GM12878 (cell line): ENCODE measurements around the gene MLXIP. TPM values are rescaled to one million over a fixed set of nuclear protein-coding genes. Genes with fewer than 3 reads are reported as not detected.

ENCODE experiments used
- ATAC-seq: fragments of 200-7000 bp; cut with Tn5 transposase; 3 replicates; pipeline ENCODE4 v1.9.1; 2020; ENCODE audit warnings: mild to moderate bottlenecking, moderate library complexity
- BruUV-seq: library from RNA; stranded (reverse); fragments of 400-500 nt; replicated peaks from 2 replicates; lab custom pipeline; 2021; lab: Mats Ljungman, UMichigan
- CTCF ChIA-PET: fragments of 300-600 bp; sonication (Branson Sonifier 250); formaldehyde crosslinking; extraction: SDS; loops from one replicate; lab custom pipeline; 2021; ENCODE audit warnings: inconsistent platforms; lab: Yijun Ruan, JAX
- POLR2A ChIA-PET: fragments of 350-600 bp; formaldehyde crosslinking; extraction: SDS; loops from one replicate; lab custom pipeline; 2021; ENCODE audit warnings: inconsistent platforms; lab: Charles Lee
- RAD21 ChIA-PET: fragments of 300-600 bp; sonication (Branson Sonifier 250); formaldehyde crosslinking; loops from one replicate; lab custom pipeline; 2023; ENCODE audit warnings: antibody characterized with exemption; ENCODE audit not compliant: unreplicated experiment; lab: Charles Lee
- SMC1A ChIA-PET: fragments of 300-600 bp; sonication (Branson Sonifier 250); formaldehyde crosslinking; loops from one replicate; lab custom pipeline; 2023; ENCODE audit not compliant: unreplicated experiment, uncharacterized antibody; lab: Charles Lee
- DNase-seq: peaks from one replicate; pipeline ENCODE4 v3.0.0-alpha.2; 2011; ENCODE audit warnings: low read depth, low spot score
- FAIRE-seq: peaks from 3 replicates; lab custom pipeline; 2011; peaks lifted over from hg19 to GRCh38; lab: Jason Lieb, UNC
- H2AFZ ChIP-seq: 2 replicates; pipeline ENCODE4 v1.6.0; 2011; ENCODE audit warnings: low read depth, low read length, control low read depth; ENCODE audit not compliant: control insufficient read depth
- H3K27ac ChIP-seq: 2 replicates; pipeline ENCODE4 v1.5.1; 2011; ENCODE audit warnings: control low read depth; ENCODE audit not compliant: control insufficient read depth, insufficient read depth
- H3K27me3 ChIP-seq, 2 experiments: replicated peaks in 1 of 2; 2 replicates each; pipeline versions ENCODE4 v1.6.0 to v1.6.1; 2011; ENCODE audit warnings: low read length in 1 of 2; ENCODE audit not compliant: control insufficient read depth in 2 of 2, insufficient read depth in 2 of 2
- H3K36me3 ChIP-seq, 2 experiments: 2 replicates each; pipeline ENCODE4 v1.5.1; 2011; ENCODE audit warnings: low read length in 1 of 2; ENCODE audit not compliant: control insufficient read depth in 2 of 2, insufficient read depth in 2 of 2
- H3K4me1 ChIP-seq: 2 replicates; pipeline ENCODE4 v1.6.1; 2011; ENCODE audit warnings: mild to moderate bottlenecking, low read length, moderate library complexity, mixed read lengths; ENCODE audit not compliant: control insufficient read depth, insufficient read depth
- H3K4me2 ChIP-seq: 2 replicates; pipeline ENCODE4 v1.6.0; 2011; ENCODE audit warnings: control low read depth; ENCODE audit not compliant: control insufficient read depth, insufficient read depth
- H3K4me3 ChIP-seq: fragments of 200-600 bp; sonication (generic); 2 replicates; pipeline ENCODE4 v1.5.1; 2016
- H3K79me2 ChIP-seq: 2 replicates; pipeline ENCODE4 v1.6.0; 2011; ENCODE audit warnings: low read length; ENCODE audit not compliant: control insufficient read depth, insufficient read depth
- H3K9ac ChIP-seq: 2 replicates; pipeline ENCODE4 v1.8.0; 2011; ENCODE audit warnings: low read length, control low read depth, mixed read lengths; ENCODE audit not compliant: control insufficient read depth, insufficient read depth
- H3K9me3 ChIP-seq: replicated peaks from 3 replicates; pipeline ENCODE4 v1.5.1; 2011; ENCODE audit warnings: mild to moderate bottlenecking, low read length; ENCODE audit not compliant: control insufficient read depth, insufficient read depth
- H4K20me1 ChIP-seq: 2 replicates; pipeline ENCODE4 v1.6.0; 2011; ENCODE audit not compliant: control insufficient read depth, insufficient read depth
- ATF7 ChIP-seq: fragments of 450-650 bp; IDR thresholded peaks from 2 replicates; pipeline ENCODE4 v1.6.1; 2016; ENCODE audit warnings: low read depth, mild to moderate bottlenecking
- CHD1 ChIP-seq: IDR thresholded peaks from 2 replicates; pipeline ENCODE4 v1.6.1; 2012; ENCODE audit warnings: low read depth, low read length, improper control_type of control experiment
- ESRRA ChIP-seq: IDR thresholded peaks from 2 replicates; pipeline ENCODE4 v1.6.1; 2012; ENCODE audit warnings: mild to moderate bottlenecking, low read length, improper control_type of control experiment
- FOXM1 ChIP-seq: IDR thresholded peaks from 2 replicates; pipeline ENCODE4 v1.6.1; 2012; ENCODE audit warnings: low read depth, mild to moderate bottlenecking, inconsistent platforms, low read length, moderate library complexity
- SIX5 ChIP-seq: IDR thresholded peaks from 2 replicates; pipeline ENCODE4 v1.6.1; 2011; ENCODE audit warnings: mild to moderate bottlenecking, low read depth, low read length, moderate library complexity; ENCODE audit not compliant: severe bottlenecking
- SP1 ChIP-seq: IDR thresholded peaks from one replicate; pipeline ENCODE4 v1.6.1; 2011; ENCODE audit warnings: low read depth, low read length
- ZBED1 ChIP-seq: IDR thresholded peaks from 2 replicates; pipeline ENCODE4 v1.6.1; 2016; ENCODE audit warnings: borderline replicate concordance
- WGBS: methylation state at CpG from one replicate; pipeline ENCODE4 v1.1.6; 2016; ENCODE audit warnings: low lambda C conversion rate; ENCODE audit not compliant: insufficient replicate concordance, insufficient coverage; ENCODE audit errors: missing lambda C conversion rate; 5-methylcytosine and 5-hydroxymethylcytosine counted together
- in situ Hi-C: fragments of 300-500 bp; cut with MboI; formaldehyde crosslinking; loops from 9 replicates; pipeline ENCODE4 v1.14.3; 2018; ENCODE audit warnings: mixed read lengths
- intact Hi-C: fragments of 100-400 bp; cut with micrococcal nuclease; formaldehyde crosslinking; loops from one replicate; pipeline ENCODE4 v1.14.2; 2022; ENCODE audit not compliant: unreplicated experiment
- polyA plus RNA-seq, 11 experiments: library from polyadenylated mRNA; depleted of rRNA in 4 of 11; unstranded in 6 of 11; stranded (reverse) in 5 of 11; fragments of >200 nt; fragmentation: Nextera tagmentation in 4 of 11; fragmentation: Illumina TruSeq in 1 of 11; extraction: Ambion mirVana in 4 of 11; extraction: Trizol in 1 of 11; gene quantifications; 1 replicate in 1 of 11; 2 replicates in 10 of 11; pipeline versions ENCODE4 v1.2.1 to v1.2.3, GENCODE V29; 2011 to 2016; ENCODE audit warnings: inconsistent platforms in 2 of 11, missing spikeins in 2 of 11, low read depth in 1 of 11
- total RNA-seq, 4 experiments: library from RNA; depleted of rRNA in 3 of 4; stranded (reverse); fragments of >200 nt in 3 of 4; fragmentation: Illumina TruSeq in 1 of 4; extraction: Trizol in 1 of 4; gene quantifications; 2 replicates each; pipeline versions ENCODE4 v1.2.1 to v1.2.3, GENCODE V29; 2013 to 2021
- TF ChIP-seq, protein P1 (sequence below): fragments of 450-650 bp; IDR thresholded peaks from 2 replicates; pipeline ENCODE4 v1.6.1; 2017; ENCODE audit warnings: mild to moderate bottlenecking, low read depth, inconsistent platforms; ENCODE audit not compliant: poor library complexity, severe bottlenecking
- TF ChIP-seq, protein P2 (sequence below): fragments of 450-650 bp; IDR thresholded peaks from 2 replicates; pipeline ENCODE4 v1.6.1; 2017; ENCODE audit warnings: borderline replicate concordance

The MLXIP gene
- total and polyA plus RNA-seq, 10 of the 15 experiments (the other 5 are each of a cell fraction or from before 2014, with no cell fraction given) = 1.1 to 23.7 (median 7.0) TPM

DNA sequence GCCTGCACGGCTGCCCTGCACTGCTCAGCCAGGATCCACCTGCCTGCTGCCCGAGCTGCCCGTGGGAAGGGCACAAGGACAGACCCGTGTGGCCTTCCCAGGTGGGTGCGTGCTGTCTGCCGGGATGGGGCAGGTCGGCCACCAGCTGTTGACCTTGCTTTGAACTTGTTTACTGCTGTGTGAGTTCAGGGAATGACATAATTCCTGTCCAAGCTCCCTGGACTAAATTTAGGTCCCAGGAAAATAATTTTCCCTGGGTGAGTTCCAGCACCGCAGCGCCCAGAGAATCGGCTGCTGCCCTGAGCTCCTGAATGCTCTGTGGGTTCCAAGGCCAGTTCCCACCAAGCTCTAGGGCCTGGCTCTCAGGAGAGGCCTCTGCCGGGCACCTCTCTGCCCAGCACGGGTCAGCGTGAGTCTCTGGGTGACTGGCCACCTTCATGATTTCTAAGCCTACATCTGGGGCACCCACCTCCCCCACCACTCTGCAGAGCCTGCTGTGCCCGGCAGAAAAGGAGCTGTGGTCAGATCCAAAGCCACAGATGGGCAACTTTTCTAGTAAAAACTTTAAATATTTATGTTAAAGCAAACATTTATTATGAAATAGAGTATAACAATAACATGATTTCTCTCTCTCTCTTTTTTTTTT lies 27.2 kb upstream of the MLXIP start:
- H3K4me3 ChIP-seq = no peak overlapping the region
- no peaks in the 10 kb centered on the region for H3K79me2 ChIP-seq
- H2AFZ ChIP-seq = no peak overlapping the region
- ATAC-seq = no peak
- intact Hi-C loops (no loop called here), in situ Hi-C loops (no loop called here)
- no peak overlapping the region for H3K4me2 ChIP-seq
- SMC1A ChIA-PET = interaction anchor here (1.7 kb wide), 1 partner anchor 72 kb away, joined by 8 read pairs; no protein-coding TSS in a partner anchor
- POLR2A ChIA-PET = no interaction called here
- RAD21 ChIA-PET = interaction anchor here (0.8 kb wide), 1 partner anchor 133 kb away, joined by 4 read pairs; the partner anchor contains the start of gene CFAP251
- no peak overlapping the region for H3K27ac ChIP-seq
- 70% methylated on average over 14 of the region's 14 CpGs for WGBS
- CTCF ChIA-PET = interaction anchor here (0.6 to 2.5 kb wide), 10 partner anchors 48 to 303 kb away, joined by 3 to 21 read pairs (median 4); partner anchors contain the start of genes CFAP251 and RHOF
- no peaks in the 10 kb centered on the region for H3K4me1 ChIP-seq
- DNase-seq = no peak
- no peak for TF ChIP-seq ZBED1
- no peak for TF ChIP-seq FOXM1
- no peak for TF ChIP-seq SP1
- no peaks in the 10 kb centered on the region for H3K9me3 ChIP-seq
- no peak overlapping the region for H3K9ac ChIP-seq
- H3K27me3 ChIP-seq = no peaks in the 10 kb centered on the region
- no peaks in the 10 kb centered on the region for H3K36me3 ChIP-seq
- H4K20me1 ChIP-seq = no peaks in the 10 kb centered on the region
- no TSS peak for BruUV-seq
- no peak for FAIRE-seq

DNA sequence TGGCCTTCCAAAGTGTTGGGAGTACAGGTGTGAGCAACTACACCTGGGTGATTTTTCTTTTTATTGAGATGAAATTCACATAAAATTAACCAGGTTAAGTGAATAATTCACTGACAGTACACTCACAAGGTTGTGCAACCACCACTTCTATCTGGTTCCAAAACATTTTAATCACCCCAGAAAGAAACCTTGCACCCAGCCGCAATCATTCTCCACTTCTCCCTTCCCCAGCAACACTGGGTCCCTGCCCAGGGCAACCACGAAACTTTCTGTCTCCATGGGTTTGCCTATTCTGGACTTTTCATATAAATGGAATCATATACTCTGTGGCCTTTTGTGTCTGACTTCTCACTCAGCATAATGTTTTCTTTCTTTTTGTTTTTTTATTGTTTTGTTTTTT lies 26.3 kb upstream of the MLXIP start:
- ChIA-PET CTCF (interaction anchor here (2.5 kb wide), 1 partner anchor 71 kb away, joined by 21 read pairs; no protein-coding TSS in a partner anchor), POLR2A (no interaction called here), RAD21 (interaction anchor here (0.8 kb wide), 1 partner anchor 134 kb away, joined by 4 read pairs; the partner anchor contains the start of gene CFAP251), SMC1A (interaction anchor here (1.7 kb wide), 1 partner anchor 71 kb away, joined by 8 read pairs; no protein-coding TSS in a partner anchor)
- Histone ChIP-seq H3K4me3 (no peak overlapping the region), H3K27me3 (no peaks in the 10 kb centered on the region), H3K4me1 (no peaks in the 10 kb centered on the region), H4K20me1 (no peaks in the 10 kb centered on the region), H3K4me2 (no peak overlapping the region), H3K79me2 (no peaks in the 10 kb centered on the region), H2AFZ (no peak overlapping the region), H3K27ac (no peak overlapping the region), H3K36me3 (no peaks in the 10 kb centered on the region; a peak in 1 of 4 replicates), H3K9ac (no peak overlapping the region), H3K9me3 (no peaks in the 10 kb centered on the region)
- WGBS = 67% methylated on average over 2 of the region's 2 CpGs
- ATAC-seq (no peak), DNase-seq (no peak), FAIRE-seq (no peak)
- in situ Hi-C loops = no loop called here
- BruUV-seq = no TSS peak
- intact Hi-C loops = no loop called here
- TF ChIP-seq CHD1 (no peak), SIX5 (no peak), ATF7 (no peak), ESRRA (no peak)
- TF ChIP-seq, protein P1, sequence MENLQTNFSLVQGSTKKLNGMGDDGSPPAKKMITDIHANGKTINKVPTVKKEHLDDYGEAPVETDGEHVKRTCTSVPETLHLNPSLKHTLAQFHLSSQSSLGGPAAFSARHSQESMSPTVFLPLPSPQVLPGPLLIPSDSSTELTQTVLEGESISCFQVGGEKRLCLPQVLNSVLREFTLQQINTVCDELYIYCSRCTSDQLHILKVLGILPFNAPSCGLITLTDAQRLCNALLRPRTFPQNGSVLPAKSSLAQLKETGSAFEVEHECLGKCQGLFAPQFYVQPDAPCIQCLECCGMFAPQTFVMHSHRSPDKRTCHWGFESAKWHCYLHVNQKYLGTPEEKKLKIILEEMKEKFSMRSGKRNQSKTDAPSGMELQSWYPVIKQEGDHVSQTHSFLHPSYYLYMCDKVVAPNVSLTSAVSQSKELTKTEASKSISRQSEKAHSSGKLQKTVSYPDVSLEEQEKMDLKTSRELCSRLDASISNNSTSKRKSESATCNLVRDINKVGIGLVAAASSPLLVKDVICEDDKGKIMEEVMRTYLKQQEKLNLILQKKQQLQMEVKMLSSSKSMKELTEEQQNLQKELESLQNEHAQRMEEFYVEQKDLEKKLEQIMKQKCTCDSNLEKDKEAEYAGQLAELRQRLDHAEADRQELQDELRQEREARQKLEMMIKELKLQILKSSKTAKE = no peak
- TF ChIP-seq, protein P2, sequence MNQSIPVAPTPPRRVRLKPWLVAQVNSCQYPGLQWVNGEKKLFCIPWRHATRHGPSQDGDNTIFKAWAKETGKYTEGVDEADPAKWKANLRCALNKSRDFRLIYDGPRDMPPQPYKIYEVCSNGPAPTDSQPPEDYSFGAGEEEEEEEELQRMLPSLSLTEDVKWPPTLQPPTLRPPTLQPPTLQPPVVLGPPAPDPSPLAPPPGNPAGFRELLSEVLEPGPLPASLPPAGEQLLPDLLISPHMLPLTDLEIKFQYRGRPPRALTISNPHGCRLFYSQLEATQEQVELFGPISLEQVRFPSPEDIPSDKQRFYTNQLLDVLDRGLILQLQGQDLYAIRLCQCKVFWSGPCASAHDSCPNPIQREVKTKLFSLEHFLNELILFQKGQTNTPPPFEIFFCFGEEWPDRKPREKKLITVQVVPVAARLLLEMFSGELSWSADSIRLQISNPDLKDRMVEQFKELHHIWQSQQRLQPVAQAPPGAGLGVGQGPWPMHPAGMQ = no peak
